K562 (cell line): ENCODE data around the gene SPTBN4. TPM values are rescaled to one million over a fixed set of nuclear protein-coding genes. Genes with fewer than 3 reads are reported as not detected.

ENCODE experiments used
- ATAC-seq: fragments of 200-7000 bp; cut with Tn5 transposase; 3 replicates; pipeline ENCODE4 v1.9.1; 2020; ENCODE audit warnings: moderate library complexity
- BruUV-seq: library from RNA; stranded (reverse); fragments of 400-500 nt; replicated peaks from 2 replicates; lab custom pipeline; 2021; lab: Mats Ljungman, UMichigan
- CTCF ChIA-PET: fragments of 300-600 bp; formaldehyde crosslinking; extraction: SDS; loops from one replicate; lab custom pipeline; 2021; ENCODE audit warnings: low intra/inter-chr PET ratio; lab: Yijun Ruan, JAX
- POLR2A ChIA-PET: fragments of 300-600, 350-650 bp; sonication (Branson Sonifier 250); formaldehyde crosslinking; extraction: SDS; loops from one replicate; lab custom pipeline; 2021; ENCODE audit warnings: antibody characterized with exemption, inconsistent platforms; lab: Yijun Ruan, JAX
- DNase-seq, 4 experiments: peaks; one replicate each; pipeline versions ENCODE4 v3.0.0 to v3.0.0-alpha.2; 2011 to 2018; ENCODE audit warnings: low spot score in 3 of 4, mixed read lengths in 3 of 4; ENCODE audit errors: extremely low read depth in 1 of 4
- FAIRE-seq: peaks from 2 replicates; lab custom pipeline; 2011; peaks lifted over from hg19 to GRCh38; lab: Jason Lieb, UNC
- H2AFZ ChIP-seq: 2 replicates; pipeline ENCODE4 v1.6.0; 2011; ENCODE audit warnings: low read depth, low read length, control low read depth, inconsistent platforms
- H3K27ac ChIP-seq: fragments of 200-600 bp; 3 replicates; pipeline ENCODE4 v1.8.0; 2011; ENCODE audit warnings: low read depth, mild to moderate bottlenecking, control low read depth, inconsistent platforms, low read length, moderate library complexity, mixed read lengths; ENCODE audit errors: extremely low read depth
- H3K27me3 ChIP-seq, 2 experiments: fragments of 300-600 bp in 1 of 2; 2 replicates in 1 of 2; 3 replicates in 1 of 2; pipeline versions ENCODE4 v1.6.0 to v1.8.0; 2011; ENCODE audit warnings: inconsistent platforms in 2 of 2, low read length in 2 of 2, mild to moderate bottlenecking in 1 of 2, mixed read lengths in 1 of 2, moderate library complexity in 1 of 2; ENCODE audit not compliant: control insufficient read depth in 2 of 2, insufficient read depth in 2 of 2
- H3K36me3 ChIP-seq: fragments of 300-600 bp; 3 replicates; pipeline ENCODE4 v1.8.0; 2011; ENCODE audit warnings: mild to moderate bottlenecking, low read length, inconsistent platforms; ENCODE audit not compliant: control insufficient read depth, insufficient read depth
- H3K4me1 ChIP-seq, 2 experiments: fragments of 200-600 bp in 1 of 2; replicated peaks in 1 of 2; 2 replicates in 1 of 2; 3 replicates in 1 of 2; pipeline versions ENCODE4 v1.5.1 to v1.8.0; 2011; ENCODE audit warnings: inconsistent platforms in 2 of 2, low read length in 2 of 2, mild to moderate bottlenecking in 1 of 2, mixed read lengths in 1 of 2, moderate library complexity in 1 of 2; ENCODE audit not compliant: control insufficient read depth in 2 of 2, insufficient read depth in 2 of 2
- H3K4me2 ChIP-seq: 2 replicates; pipeline ENCODE4 v1.6.1; 2011; ENCODE audit warnings: low read length, control low read depth, inconsistent platforms, mixed read lengths; ENCODE audit not compliant: insufficient read depth
- H3K4me3 ChIP-seq: fragments of 200-600 bp; sonication (generic), shearing (Covaris generic); 2 replicates; pipeline ENCODE4 v1.5.1; 2016; ENCODE audit warnings: control low read depth, inconsistent platforms
- H3K79me2 ChIP-seq: fragments of 200-600 bp; 3 replicates; pipeline ENCODE4 v1.8.0; 2011; ENCODE audit warnings: low read length, inconsistent platforms; ENCODE audit not compliant: control insufficient read depth, insufficient read depth
- H3K9ac ChIP-seq, 2 experiments: 2 replicates each; pipeline versions ENCODE4 v1.6.0 to v1.6.1; 2011; ENCODE audit warnings: low read depth in 2 of 2, low read length in 2 of 2, control low read depth in 1 of 2, inconsistent platforms in 1 of 2, mild to moderate bottlenecking in 1 of 2, mixed read lengths in 1 of 2; ENCODE audit not compliant: insufficient read depth in 1 of 2
- H3K9me1 ChIP-seq: one replicate; pipeline ENCODE4 v1.6.0; 2011; ENCODE audit warnings: inconsistent platforms, mild to moderate bottlenecking, low read length, moderate library complexity; ENCODE audit not compliant: control insufficient read depth, insufficient read depth
- H3K9me3 ChIP-seq: replicated peaks from 2 replicates; pipeline ENCODE4 v1.5.1; 2011; ENCODE audit warnings: low read depth, low read length, inconsistent platforms; ENCODE audit not compliant: control insufficient read depth, insufficient read depth
- H4K20me1 ChIP-seq: replicated peaks from 2 replicates; pipeline ENCODE4 v1.6.1; 2011; ENCODE audit warnings: low read length, inconsistent platforms, mixed read lengths; ENCODE audit not compliant: control insufficient read depth, insufficient read depth
- BCOR ChIP-seq: fragments of 450-650 bp; IDR thresholded peaks from 2 replicates; pipeline ENCODE4 v1.6.1; 2016
- FIP1L1 ChIP-seq: fragments of 200-400 bp; formaldehyde crosslinking; IDR thresholded peaks from 2 replicates; pipeline ENCODE4 v1.6.1; 2018; ENCODE audit warnings: mild to moderate bottlenecking, low read depth, low read length; ENCODE audit not compliant: poor library complexity, severe bottlenecking
- RBBP5 ChIP-seq: fragments of 200-600 bp; sonication (generic); IDR thresholded peaks from 2 replicates; pipeline ENCODE4 v1.6.1; 2012; ENCODE audit warnings: borderline replicate concordance, mild to moderate bottlenecking, low read length, control low read depth, inconsistent platforms; ENCODE audit not compliant: insufficient read depth, poor library complexity, severe bottlenecking
- RBFOX2 ChIP-seq: fragments of 200-400 bp; formaldehyde crosslinking; IDR thresholded peaks from 2 replicates; pipeline ENCODE4 v1.6.1; 2017; ENCODE audit warnings: low read depth, mild to moderate bottlenecking, low read length, moderate library complexity
- RNF2 ChIP-seq: sonication (generic); IDR thresholded peaks from 2 replicates; pipeline ENCODE4 v1.6.1; 2016
- SAP30 ChIP-seq: fragments of 200-600 bp; sonication (generic); IDR thresholded peaks from 2 replicates; pipeline ENCODE4 v1.6.1; 2012; ENCODE audit warnings: borderline replicate concordance, low read depth, mild to moderate bottlenecking, moderate library complexity, low read length, control low read depth, inconsistent platforms; ENCODE audit not compliant: insufficient read depth, poor library complexity, severe bottlenecking
- YY1 ChIP-seq, 3 experiments: IDR thresholded peaks; 2 replicates each; pipeline ENCODE4 v1.6.1; 2011; ENCODE audit warnings: low read length in 2 of 3, mild to moderate bottlenecking in 2 of 3, moderate library complexity in 2 of 3, borderline replicate concordance in 1 of 3, control low read depth in 1 of 3, low read depth in 1 of 3; ENCODE audit not compliant: insufficient read depth in 3 of 3, insufficient replicate concordance in 2 of 3, control insufficient read depth in 1 of 3, insufficient read length in 1 of 3; ENCODE audit errors: extremely low read depth in 1 of 3
- ZC3H4 ChIP-seq: sonication (generic); formaldehyde crosslinking; IDR thresholded peaks from 2 replicates; pipeline ENCODE4 v1.9.0; 2021; ENCODE audit warnings: missing genetic modification reagents, borderline replicate concordance
- ZNF253 ChIP-seq: fragments of 250-450 bp; sonication (Bioruptor Pico); conservative IDR thresholded peaks from 2 replicates; pipeline ENCODE4 v1.6.1; 2021; ENCODE audit warnings: mild to moderate bottlenecking
- ZNF785 ChIP-seq: fragments of 250-450 bp; sonication (Bioruptor Pico); IDR thresholded peaks from 2 replicates; pipeline ENCODE4 v1.4.0; 2020; ENCODE audit warnings: mild to moderate bottlenecking
- WGBS: fragments of 100-300 bp; shearing (Covaris generic); methylation state at CpG from one replicate; pipeline ENCODE4 v1.1.6; 2016; ENCODE audit warnings: low coverage, mixed read lengths; ENCODE audit not compliant: insufficient coverage; ENCODE audit errors: missing lambda C conversion rate; 5-methylcytosine and 5-hydroxymethylcytosine counted together
- in situ Hi-C: fragments of 300-500 bp; cut with MboI; formaldehyde crosslinking; loops from 4 replicates; pipeline ENCODE4 v1.15.0; 2018; ENCODE audit warnings: inconsistent platforms, mixed read lengths
- intact Hi-C: fragments of 100-400 bp; cut with micrococcal nuclease; formaldehyde crosslinking; loops from 2 replicates; pipeline ENCODE4 v1.14.2; 2022
- polyA plus RNA-seq, 8 experiments: library from polyadenylated mRNA; depleted of rRNA in 4 of 8; stranded (reverse) in 5 of 8; unstranded in 3 of 8; fragments of >200 nt; fragmentation: Nextera tagmentation in 2 of 8; fragmentation: Illumina TruSeq in 1 of 8; extraction: Ambion mirVana in 2 of 8; extraction: Trizol in 1 of 8; gene quantifications; 2 replicates each; pipeline versions ENCODE4 v1.2.1 to v1.2.3, GENCODE V29; 2011 to 2014; ENCODE audit warnings: inconsistent platforms in 1 of 8, missing spikeins in 1 of 8
- total RNA-seq, 7 experiments: library from RNA; depleted of rRNA in 6 of 7; stranded (reverse); fragments of >200 nt in 6 of 7; fragmentation: Illumina TruSeq in 2 of 7; extraction: Trizol in 2 of 7; gene quantifications; 2 replicates each; pipeline versions ENCODE4 v1.2.1 to v1.2.3, GENCODE V29; 2011 to 2021; ENCODE audit warnings: low replicate concordance in 1 of 7
- TF ChIP-seq, protein P1 (sequence below): sonication (generic); formaldehyde crosslinking; IDR thresholded peaks from 2 replicates; pipeline ENCODE4 v1.8.0; 2023; ENCODE audit warnings: mild to moderate bottlenecking, missing genetic modification reagents

The SPTBN4 gene
- total and polyA plus RNA-seq, 9 of the 15 experiments (the other 6 are each of a cell fraction or from before 2014, with no cell fraction given) = 0.01 to 1.5 (median 0.86) TPM

DNA sequence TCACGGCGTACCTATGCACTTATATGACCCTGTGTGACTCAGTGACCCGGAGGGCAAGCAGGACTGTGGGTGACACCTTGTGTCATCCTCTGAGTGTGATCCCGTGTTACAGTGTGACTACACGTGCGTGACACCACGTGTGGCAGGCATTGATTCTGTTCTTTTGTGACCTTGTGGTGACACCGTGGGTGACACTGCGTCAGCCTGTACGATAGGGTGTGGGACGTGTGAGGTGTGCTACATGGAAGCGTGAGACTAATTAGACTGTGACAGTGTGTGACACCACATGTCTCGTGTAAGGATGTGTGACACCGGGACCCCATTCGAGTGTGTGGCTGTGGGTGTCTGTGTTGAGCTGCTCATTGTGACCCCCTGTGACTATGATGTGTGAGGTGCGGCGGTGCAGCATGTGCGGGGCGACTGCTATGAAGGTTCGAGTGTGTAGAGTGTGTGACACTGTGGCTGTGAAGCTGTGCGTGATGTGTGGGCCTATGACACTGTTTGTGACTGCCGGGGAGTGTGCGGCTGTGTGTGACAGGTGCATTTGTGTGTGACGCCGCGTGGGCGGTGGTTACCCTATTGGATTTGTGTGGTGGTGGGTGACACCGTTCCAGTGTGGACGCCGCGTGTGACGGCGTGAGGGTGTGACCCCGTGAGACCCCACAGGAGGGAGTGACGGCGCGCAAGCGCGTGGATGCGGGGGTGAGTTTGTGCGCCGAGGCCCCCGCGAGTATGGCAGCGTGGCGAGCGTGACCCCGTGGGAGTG lies 399 bp upstream of the SPTBN4 start (continued):
- TF ChIP-seq ZC3H4 (0 out of 2 replicates have a peak, but pooled peaks have one; percentile 50), FIP1L1 (no peak), ZNF253 (CRISPR knock-in tag) (no peak), ZNF785 (CRISPR knock-in tag) (no peak), RNF2 (0 out of 2 replicates have a peak, but pooled peaks have one; percentile 9), BCOR (peak; percentile 38; the same call in 1 of the 2 replicates), RBFOX2 (no peak), SAP30 (peak; percentile 65)
- TF ChIP-seq, protein P1, sequence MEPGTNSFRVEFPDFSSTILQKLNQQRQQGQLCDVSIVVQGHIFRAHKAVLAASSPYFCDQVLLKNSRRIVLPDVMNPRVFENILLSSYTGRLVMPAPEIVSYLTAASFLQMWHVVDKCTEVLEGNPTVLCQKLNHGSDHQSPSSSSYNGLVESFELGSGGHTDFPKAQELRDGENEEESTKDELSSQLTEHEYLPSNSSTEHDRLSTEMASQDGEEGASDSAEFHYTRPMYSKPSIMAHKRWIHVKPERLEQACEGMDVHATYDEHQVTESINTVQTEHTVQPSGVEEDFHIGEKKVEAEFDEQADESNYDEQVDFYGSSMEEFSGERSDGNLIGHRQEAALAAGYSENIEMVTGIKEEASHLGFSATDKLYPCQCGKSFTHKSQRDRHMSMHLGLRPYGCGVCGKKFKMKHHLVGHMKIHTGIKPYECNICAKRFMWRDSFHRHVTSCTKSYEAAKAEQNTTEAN (CRISPR knock-in tag) = peak; percentile 88
- TF ChIP-seq, all 486 proteins: peak for 67

- H3K9me1 ChIP-seq = no peaks in the 10 kb centered on the region
- no peak for ATAC-seq
- no peaks in the 10 kb centered on the region for H3K27me3 ChIP-seq
- no peak for DNase-seq
- POLR2A ChIA-PET = interaction anchor here (0.7 kb wide), 1 partner anchor 55 kb away, joined by 3 read pairs; no protein-coding TSS in a partner anchor
- peak overlapping the region; percentile 50; the same call in 1 of the 2 replicates for H2AFZ ChIP-seq
- H3K4me2 ChIP-seq = no peak overlapping the region
- 78% methylated on average over 6 of the region's 6 CpGs for WGBS
- FAIRE-seq = no peak
- H3K4me1 ChIP-seq = peaks cover 12 to 37% of the 10 kb centered on the region in 2 experiments; a peak in 4 of 5 replicates
- intact Hi-C loops = no loop called here
- no peaks in the 10 kb centered on the region for H3K36me3 ChIP-seq
- no TSS peak for BruUV-seq
- peaks cover 21% of the 10 kb centered on the region for H3K79me2 ChIP-seq
- H4K20me1 ChIP-seq = no peaks in the 10 kb centered on the region
- H3K4me3 ChIP-seq = no peak overlapping the region
- no peak overlapping the region for H3K27ac ChIP-seq
- CTCF ChIA-PET = no interaction called here
- in situ Hi-C loops = no loop called here
- H3K9me3 ChIP-seq = no peaks in the 10 kb centered on the region; the same call in 1 of the 2 replicates
- TF ChIP-seq YY1 (IDR thresholded peaks at IDR 0.05; ENCODE audit: borderline replicate concordance in 1 of 3, control insufficient read depth in 1 of 3, extremely low read depth in 1 of 3, insufficient read depth in 3 of 3, insufficient read length in 1 of 3, insufficient replicate concordance in 2 of 3, low read depth in 1 of 3, low read length in 2 of 3) (no peak), RBBP5 (peak; percentile 32)
- peak overlapping the region; percentile 4 to 14; a peak in 1 of 4 replicates for H3K9ac ChIP-seq
Observed at GRCh38 chr19:40469011-40469410, 2.2 kb downstream of the SPTBN4 start.
